K562 treated with DMSO at 1 percent for 48 hours (cell line): ENCODE results near the gene OXSM. TPM values are rescaled to one million over a fixed set of nuclear protein-coding genes. Genes with fewer than 3 reads are reported as not detected.

Source experiments
- total RNA-seq: library from RNA; unstranded; fragments of 300-600 nt; gene quantifications from 2 replicates; pipeline ENCODE4 v1.2.3, GENCODE V29; 2022; ENCODE audit warnings: low replicate concordance; ENCODE audit errors: extremely low read depth

OXSM gene
- not detected in 2 replicates for total RNA-seq

DNA sequence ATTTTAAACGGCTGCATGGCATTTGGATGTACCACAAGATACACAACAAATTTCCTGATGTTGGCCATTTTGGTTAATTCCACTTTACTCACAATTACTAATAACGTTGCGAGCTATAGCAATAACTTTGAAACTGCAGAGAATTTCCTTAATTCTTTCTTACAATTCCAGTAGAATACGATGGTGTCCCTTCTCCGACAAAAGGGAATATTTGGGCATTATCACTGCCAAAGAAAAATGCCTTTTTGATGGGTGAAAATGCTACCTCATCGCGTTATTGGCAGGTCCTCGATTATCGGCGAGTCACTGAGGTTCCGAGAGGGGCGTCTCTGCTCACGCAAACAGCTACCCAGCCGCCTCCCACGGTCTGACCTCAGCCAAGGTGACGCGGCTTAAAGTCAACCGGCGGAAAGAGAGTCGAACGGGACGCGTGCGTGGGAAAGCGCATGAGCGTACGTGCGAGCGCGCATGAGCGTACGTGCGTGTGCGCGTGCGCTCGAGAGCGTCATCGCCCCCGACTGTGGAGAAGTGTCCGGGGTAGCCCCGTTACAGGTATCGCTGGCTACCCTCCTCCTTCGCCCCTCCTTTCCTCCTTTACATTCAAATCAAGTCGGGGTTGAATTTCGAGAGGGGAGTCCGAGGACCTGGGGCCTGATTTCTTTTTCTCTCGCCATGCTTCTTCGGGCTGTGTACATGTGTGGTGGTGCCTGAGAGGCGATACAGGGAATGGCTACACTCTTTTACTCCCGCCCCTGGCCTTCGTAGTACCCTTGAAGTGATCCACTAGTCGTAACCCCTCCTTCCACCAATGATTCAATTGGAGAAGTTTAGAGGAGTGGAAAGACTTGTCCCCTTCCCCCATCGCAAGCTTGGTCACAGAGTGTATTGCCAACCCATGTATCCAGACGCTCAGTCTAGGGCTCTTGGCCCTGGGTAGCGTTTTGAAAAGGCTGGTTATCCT lies at the start of gene OXSM:
Gene OXSM, plus strand, starts transcription at position 495 of the 961 bp plus-strand sequence. CDS start 931 bp downstream, outside the sequence.

DNA sequence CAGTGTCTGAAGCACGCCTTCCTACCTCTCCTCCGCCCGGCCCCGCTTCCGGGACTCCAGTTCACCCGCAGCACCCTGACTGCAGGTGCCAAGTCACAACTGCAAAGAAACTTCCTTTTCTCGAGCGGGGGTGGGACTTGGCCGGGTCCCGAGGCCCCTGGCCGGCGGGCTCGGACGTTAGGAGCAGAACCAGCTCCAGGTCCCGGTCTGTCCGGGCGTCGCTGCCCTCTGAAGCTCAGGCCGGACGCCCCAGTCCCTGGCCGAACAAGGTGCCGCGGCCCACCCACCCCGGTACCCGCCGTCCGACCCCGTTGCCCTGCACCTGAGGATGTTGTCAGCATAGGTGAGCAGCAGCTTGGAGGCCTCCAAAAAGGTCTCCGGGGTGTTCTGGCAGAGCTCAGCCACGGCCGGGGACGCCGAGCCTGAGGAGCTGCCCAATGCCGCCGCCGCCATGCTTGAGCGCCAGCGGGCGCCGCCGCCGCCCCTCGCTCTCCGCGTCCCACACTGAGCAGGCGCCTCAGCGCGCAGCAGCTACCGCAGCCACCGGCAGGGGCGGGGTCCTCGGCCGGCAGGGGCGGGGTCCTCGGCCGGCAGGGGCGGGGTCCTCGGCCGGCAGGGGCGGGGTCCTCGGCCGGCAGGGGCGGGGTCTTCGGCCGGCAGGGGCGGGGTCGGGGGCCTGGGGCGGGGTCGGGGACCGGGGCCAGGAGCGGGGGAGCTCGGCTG lies 6.8 kb upstream of the OXSM start, which contains the start of gene NGLY1:
Gene NGLY1, minus strand, starts transcription at position 506 of the 723 bp plus-strand sequence. Its CDS starts 53 bp downstream, at position 453.

Other genes with a start within 250 kb of the OXSM start
- gene TOP2B, start 125.2 kb upstream of the OXSM start, total RNA-seq = not detected in 2 replicates
- gene NGLY1, start 6.6 kb upstream of the OXSM start, total RNA-seq = not detected in 2 replicates